Measurements from ENCODE around the gene CCDC170.
A peak's percentile ranks its signal among the peaks of the same experiment; 100 is the strongest.

The CCDC170 gene

DNA sequence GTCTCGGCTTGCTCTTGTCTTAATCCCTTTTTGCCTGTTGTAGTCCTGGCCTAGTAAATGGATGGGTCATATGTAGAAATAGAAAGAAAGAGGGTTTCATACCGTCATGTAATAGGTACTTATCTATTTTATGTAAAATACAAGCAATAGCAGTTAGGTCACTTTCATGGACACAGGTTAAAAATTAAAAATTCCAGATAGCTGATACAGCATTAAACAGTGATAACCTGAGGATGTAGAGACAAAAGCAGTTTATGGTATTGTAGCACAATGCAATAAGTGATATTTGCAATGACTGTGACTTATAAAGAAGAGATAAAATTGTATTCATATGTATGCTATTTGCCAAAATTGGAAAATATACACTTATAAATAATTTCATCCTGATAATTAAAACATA lies 96.9 kb downstream of the CCDC170 start:
- Histone ChIP-seq H3K4me2 (ENCODE audit: low read depth, low read length, poor library complexity, severe bottlenecking) (peak overlapping the region; percentile 14), H3K9ac (ENCODE audit: low read depth, low read length, poor library complexity, severe bottlenecking) (no peak overlapping the region), H3K36me3 (ENCODE audit: insufficient read depth, low read length) (no peaks in the 10 kb centered on the region), H4K20me1 (ENCODE audit: insufficient read depth, low read length, poor library complexity, severe bottlenecking) (no peaks in the 10 kb centered on the region), H3K79me2 (ENCODE audit: insufficient read depth, low read length) (no peaks in the 10 kb centered on the region), H3F3A (ENCODE audit: low read depth) (no peaks in the 10 kb centered on the region), H3K9me3 (ENCODE audit: insufficient read depth, low read depth, low read length) (peaks cover 13% of the 10 kb centered on the region), H3K9me2 (replicated peaks; ENCODE audit: low read depth, low read length) (no peaks in the 10 kb centered on the region), H3K4me1 (ENCODE audit: insufficient read depth, low read length, poor library complexity, severe bottlenecking) (peaks cover 18% of the 10 kb centered on the region), H3K27me3 (ENCODE audit: insufficient read depth, low read length, poor library complexity, severe bottlenecking) (no peaks in the 10 kb centered on the region), H3K4me3 (ENCODE audit: low read length, poor library complexity, severe bottlenecking) (no peak overlapping the region), H2AFZ (ENCODE audit: low read length) (no peak overlapping the region)
- TF ChIP-seq, protein P1, sequence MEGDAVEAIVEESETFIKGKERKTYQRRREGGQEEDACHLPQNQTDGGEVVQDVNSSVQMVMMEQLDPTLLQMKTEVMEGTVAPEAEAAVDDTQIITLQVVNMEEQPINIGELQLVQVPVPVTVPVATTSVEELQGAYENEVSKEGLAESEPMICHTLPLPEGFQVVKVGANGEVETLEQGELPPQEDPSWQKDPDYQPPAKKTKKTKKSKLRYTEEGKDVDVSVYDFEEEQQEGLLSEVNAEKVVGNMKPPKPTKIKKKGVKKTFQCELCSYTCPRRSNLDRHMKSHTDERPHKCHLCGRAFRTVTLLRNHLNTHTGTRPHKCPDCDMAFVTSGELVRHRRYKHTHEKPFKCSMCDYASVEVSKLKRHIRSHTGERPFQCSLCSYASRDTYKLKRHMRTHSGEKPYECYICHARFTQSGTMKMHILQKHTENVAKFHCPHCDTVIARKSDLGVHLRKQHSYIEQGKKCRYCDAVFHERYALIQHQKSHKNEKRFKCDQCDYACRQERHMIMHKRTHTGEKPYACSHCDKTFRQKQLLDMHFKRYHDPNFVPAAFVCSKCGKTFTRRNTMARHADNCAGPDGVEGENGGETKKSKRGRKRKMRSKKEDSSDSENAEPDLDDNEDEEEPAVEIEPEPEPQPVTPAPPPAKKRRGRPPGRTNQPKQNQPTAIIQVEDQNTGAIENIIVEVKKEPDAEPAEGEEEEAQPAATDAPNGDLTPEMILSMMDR (conservative IDR thresholded peaks at IDR 0.05; ENCODE audit: low read length): no peak
- TF ChIP-seq EZH2phosphoT487 (IDR thresholded peaks at IDR 0.05; ENCODE audit: borderline replicate concordance): no peak

DNA sequence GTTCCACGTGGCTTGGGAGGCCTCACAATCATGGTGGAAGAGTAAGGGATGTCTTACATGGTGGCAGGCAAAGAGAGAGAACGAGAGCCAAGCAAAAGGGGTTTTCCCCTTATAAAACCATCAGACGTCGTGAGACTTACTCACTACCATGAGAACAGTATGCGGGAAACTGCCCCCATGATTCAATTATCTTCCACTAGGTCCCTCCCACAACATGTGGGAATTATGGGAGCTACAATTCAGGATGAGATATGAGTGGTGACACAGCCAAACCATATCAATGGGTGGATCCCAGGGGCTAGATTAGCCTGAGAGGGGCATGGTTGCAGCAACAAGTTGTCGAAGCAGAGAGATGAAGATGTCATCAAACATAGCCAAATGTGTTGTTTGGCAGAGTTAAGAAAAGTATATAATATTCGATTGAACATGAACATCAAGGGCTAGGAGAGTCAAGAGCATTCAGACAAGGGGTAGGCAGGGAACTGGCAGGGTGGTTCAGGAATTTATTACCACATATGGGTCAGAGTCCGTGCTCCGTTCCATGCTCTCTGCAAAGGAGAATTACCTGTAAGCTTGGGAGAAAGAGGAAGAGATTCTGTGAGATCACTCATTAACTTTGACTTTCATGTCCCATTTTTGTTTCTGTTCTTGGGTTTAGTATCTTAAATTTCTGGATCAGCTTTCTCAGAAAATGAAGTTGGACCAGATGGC lies 98.8 kb downstream of the CCDC170 start:
- H3K9me3 ChIP-seq (ENCODE audit: insufficient read depth, low read depth, low read length): peaks cover 13% of the 10 kb centered on the region
- H3K9ac ChIP-seq (ENCODE audit: low read depth, low read length, poor library complexity, severe bottlenecking): no peak overlapping the region
- H2AFZ ChIP-seq (ENCODE audit: low read length): no peak overlapping the region
- no peaks in the 10 kb centered on the region for H3K36me3 ChIP-seq (ENCODE audit: insufficient read depth, low read length)
- H3F3A ChIP-seq (ENCODE audit: low read depth): no peaks in the 10 kb centered on the region
- no peaks in the 10 kb centered on the region for H3K79me2 ChIP-seq (ENCODE audit: insufficient read depth, low read length)
- no peaks in the 10 kb centered on the region for H3K9me2 ChIP-seq (replicated peaks; ENCODE audit: low read depth, low read length)
- no peak for TF ChIP-seq EZH2phosphoT487 (IDR thresholded peaks at IDR 0.05; ENCODE audit: borderline replicate concordance)
- TF ChIP-seq, protein P1 (conservative IDR thresholded peaks at IDR 0.05; ENCODE audit: low read length): no peak
- H3K27me3 ChIP-seq (ENCODE audit: insufficient read depth, low read length, poor library complexity, severe bottlenecking): no peaks in the 10 kb centered on the region
- no peak overlapping the region for H3K4me2 ChIP-seq (ENCODE audit: low read depth, low read length, poor library complexity, severe bottlenecking)
- no peak overlapping the region for H3K4me3 ChIP-seq (ENCODE audit: low read length, poor library complexity, severe bottlenecking)
- H4K20me1 ChIP-seq (ENCODE audit: insufficient read depth, low read length, poor library complexity, severe bottlenecking): no peaks in the 10 kb centered on the region
- peaks cover 18% of the 10 kb centered on the region for H3K4me1 ChIP-seq (ENCODE audit: insufficient read depth, low read length, poor library complexity, severe bottlenecking)

DNA sequence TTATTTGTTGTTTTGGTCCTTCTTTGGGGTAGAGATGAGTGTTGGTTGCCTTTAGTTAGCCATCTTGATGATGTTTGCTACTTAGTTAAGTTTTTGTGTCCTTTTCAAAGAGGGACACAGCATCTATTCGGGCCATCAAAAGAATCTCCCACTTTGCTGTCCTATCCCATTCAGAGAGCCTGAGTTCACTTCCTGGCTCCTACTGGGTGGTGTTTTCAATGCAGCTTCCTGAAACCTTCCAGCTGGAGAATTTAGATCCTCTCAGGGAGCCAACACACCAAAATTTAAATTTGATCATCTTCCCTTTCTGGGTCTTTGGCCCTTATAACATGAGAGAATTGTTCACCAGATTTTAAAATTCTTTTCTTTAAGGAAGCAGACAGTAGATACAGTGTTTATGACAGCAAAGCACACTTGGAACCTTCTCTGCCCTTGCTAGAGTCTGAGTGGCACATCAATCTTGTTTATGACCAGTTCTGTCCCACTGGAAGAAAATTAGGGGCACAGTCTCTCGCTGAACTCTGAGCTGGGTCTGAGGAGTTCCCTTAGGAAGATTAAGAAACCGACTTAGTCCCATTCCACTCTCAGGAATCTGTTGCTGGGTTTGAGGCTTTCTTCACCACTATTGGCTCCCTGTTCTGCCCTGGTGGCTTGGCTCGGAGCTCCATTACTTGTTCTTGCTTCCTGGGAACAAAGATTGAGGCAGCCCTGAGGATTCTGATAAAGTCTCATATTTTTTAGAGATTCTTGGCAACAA lies 115.5 kb downstream of the CCDC170 start:
- no peaks in the 10 kb centered on the region for H3F3A ChIP-seq (ENCODE audit: low read depth)
- H3K4me3 ChIP-seq (ENCODE audit: low read length, poor library complexity, severe bottlenecking): no peak overlapping the region
- no peaks in the 10 kb centered on the region for H3K9me3 ChIP-seq (ENCODE audit: insufficient read depth, low read depth, low read length)
- TF ChIP-seq, protein P1 (conservative IDR thresholded peaks at IDR 0.05; ENCODE audit: low read length): no peak
- no peak overlapping the region for H3K4me2 ChIP-seq (ENCODE audit: low read depth, low read length, poor library complexity, severe bottlenecking)
- H3K27me3 ChIP-seq (ENCODE audit: insufficient read depth, low read length, poor library complexity, severe bottlenecking): no peaks in the 10 kb centered on the region
- H3K9me2 ChIP-seq (replicated peaks; ENCODE audit: low read depth, low read length): no peaks in the 10 kb centered on the region
- H4K20me1 ChIP-seq (ENCODE audit: insufficient read depth, low read length, poor library complexity, severe bottlenecking): no peaks in the 10 kb centered on the region
- no peak overlapping the region for H3K9ac ChIP-seq (ENCODE audit: low read depth, low read length, poor library complexity, severe bottlenecking)
- H3K79me2 ChIP-seq (ENCODE audit: insufficient read depth, low read length): no peaks in the 10 kb centered on the region
- no peaks in the 10 kb centered on the region for H3K36me3 ChIP-seq (ENCODE audit: insufficient read depth, low read length)
- H2AFZ ChIP-seq (ENCODE audit: low read length): peak overlapping the region; percentile 54
- peaks cover 6% of the 10 kb centered on the region for H3K4me1 ChIP-seq (ENCODE audit: insufficient read depth, low read length, poor library complexity, severe bottlenecking)

Data from Loucy (cell line).